ENCODE results near the gene DPP9.
"Not testable (repeated sequence)": the region's sequence is repeated elsewhere in the genome, so short reads cannot be mapped to it uniquely, and the experiment has no call there.

Gene DPP9

DNA sequence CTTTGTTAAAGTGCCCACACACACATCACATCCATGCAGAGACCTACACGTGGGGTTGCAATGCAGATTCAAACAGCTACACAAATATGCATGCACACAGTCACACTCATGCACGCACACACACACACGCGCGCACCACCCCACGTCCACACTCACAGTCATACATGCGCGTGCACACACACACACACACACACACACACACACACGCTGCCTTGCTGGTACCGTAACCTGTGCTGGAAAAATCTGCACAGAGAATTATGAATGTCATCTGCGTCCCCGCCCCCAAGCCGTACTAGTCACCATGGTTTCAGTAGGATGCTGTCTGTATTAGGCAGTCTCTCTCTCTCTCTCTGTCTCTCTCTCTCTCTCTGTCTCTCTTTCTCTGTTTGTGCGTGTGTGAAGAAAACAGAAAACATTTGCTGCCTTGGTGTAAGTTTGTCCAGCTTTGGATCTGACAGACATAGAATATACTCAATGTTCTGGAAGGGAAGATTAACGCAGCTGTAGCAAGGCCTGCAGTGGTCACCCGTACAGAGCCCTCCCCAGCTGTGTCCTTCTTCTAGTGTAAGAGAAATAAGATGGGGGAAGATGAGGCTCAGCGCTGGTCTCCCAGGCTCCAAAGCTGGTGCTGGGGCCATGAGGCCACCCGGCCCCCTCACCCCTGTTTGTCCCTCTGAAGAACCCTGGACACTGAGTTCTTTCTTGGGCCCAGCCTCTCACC lies 26.4 kb upstream of the DPP9 start:
- TF ChIP-seq, protein P1, sequence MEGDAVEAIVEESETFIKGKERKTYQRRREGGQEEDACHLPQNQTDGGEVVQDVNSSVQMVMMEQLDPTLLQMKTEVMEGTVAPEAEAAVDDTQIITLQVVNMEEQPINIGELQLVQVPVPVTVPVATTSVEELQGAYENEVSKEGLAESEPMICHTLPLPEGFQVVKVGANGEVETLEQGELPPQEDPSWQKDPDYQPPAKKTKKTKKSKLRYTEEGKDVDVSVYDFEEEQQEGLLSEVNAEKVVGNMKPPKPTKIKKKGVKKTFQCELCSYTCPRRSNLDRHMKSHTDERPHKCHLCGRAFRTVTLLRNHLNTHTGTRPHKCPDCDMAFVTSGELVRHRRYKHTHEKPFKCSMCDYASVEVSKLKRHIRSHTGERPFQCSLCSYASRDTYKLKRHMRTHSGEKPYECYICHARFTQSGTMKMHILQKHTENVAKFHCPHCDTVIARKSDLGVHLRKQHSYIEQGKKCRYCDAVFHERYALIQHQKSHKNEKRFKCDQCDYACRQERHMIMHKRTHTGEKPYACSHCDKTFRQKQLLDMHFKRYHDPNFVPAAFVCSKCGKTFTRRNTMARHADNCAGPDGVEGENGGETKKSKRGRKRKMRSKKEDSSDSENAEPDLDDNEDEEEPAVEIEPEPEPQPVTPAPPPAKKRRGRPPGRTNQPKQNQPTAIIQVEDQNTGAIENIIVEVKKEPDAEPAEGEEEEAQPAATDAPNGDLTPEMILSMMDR (IDR thresholded peaks at IDR 0.05; ENCODE audit: extremely low read depth, insufficient read depth, missing control alignments) = no peak
- in situ Hi-C loops (cut with MboI; ENCODE audit: low pct_unique_long_range_greater_than_20kb, low sequenced_read_pairs, unreplicated experiment) = no loop called here

DNA sequence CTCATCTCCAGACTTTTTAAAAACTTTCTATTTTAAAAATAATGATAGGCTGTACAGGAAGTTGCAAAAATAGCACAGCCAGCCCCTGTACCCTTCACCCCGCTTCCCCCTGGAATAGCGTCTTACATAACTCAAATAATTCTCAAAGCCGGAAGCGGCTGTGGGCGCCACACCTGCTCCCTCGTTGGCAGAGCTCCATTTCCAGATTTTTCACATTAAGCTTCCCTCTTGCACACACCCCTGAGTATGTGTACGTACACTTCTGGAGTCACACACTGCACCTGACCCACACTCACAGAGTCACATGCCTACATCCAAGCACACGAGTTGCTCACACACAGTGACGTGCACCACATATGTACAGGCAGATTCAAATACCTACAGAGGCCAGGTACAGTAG lies 24.9 kb upstream of the DPP9 start:
- TF ChIP-seq, protein P1 (IDR thresholded peaks at IDR 0.05; ENCODE audit: extremely low read depth, insufficient read depth, missing control alignments) = no peak
- DNase-seq (ENCODE audit: low spot score) = no peak
- in situ Hi-C loops (cut with MboI; ENCODE audit: low pct_unique_long_range_greater_than_20kb, low sequenced_read_pairs, unreplicated experiment) = no loop called here

More for the DNA sequence above, 26.4 kb upstream of the DPP9 start:
- no peak for DNase-seq (ENCODE audit: low spot score)

DNA sequence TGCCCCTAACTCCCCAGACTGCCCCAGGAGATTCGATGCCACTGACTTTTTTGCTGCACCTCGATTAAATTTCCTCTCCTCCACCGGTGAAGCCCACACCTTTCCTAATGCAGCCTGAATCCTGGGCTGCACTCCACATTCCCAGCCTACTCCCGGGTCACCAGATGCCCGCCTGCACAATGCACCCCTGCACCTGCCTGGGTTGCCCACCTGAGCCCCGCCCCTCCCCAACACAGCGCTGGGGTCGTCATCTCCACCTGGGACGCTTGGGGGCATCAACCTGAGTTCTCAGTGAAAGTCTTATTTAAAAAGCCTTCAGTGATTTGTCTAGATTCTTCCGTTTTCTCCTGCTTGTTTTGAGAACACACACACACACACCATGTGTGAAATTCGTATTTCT lies 24.5 kb upstream of the DPP9 start:
- DNase-seq (ENCODE audit: low spot score) = no peak
- TF ChIP-seq, protein P1 (IDR thresholded peaks at IDR 0.05; ENCODE audit: extremely low read depth, insufficient read depth, missing control alignments) = no peak
- in situ Hi-C loops (cut with MboI; ENCODE audit: low pct_unique_long_range_greater_than_20kb, low sequenced_read_pairs, unreplicated experiment) = no loop called here

DNA sequence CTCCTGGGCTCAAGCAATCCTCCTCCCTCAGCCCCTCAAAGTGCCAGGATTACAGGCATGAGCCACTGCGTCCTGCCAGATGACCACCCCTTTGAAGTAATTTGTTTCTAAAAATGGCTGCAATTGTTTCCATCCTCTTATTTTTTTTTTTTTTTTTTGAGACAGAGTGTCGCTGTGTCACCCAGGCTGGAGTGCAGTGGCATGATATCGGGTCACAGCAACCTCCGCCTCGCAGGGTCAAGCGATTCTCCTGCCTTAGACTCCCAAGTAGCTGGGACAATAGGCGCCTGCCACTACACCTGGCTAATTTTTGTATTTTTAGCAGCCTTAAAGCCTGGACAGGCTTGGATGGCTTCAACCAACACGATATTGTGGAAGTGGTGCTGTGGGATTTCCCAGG lies 22.3 kb upstream of the DPP9 start:
- in situ Hi-C loops (cut with MboI; ENCODE audit: low pct_unique_long_range_greater_than_20kb, low sequenced_read_pairs, unreplicated experiment) = no loop called here
- TF ChIP-seq, protein P1 (IDR thresholded peaks at IDR 0.05; ENCODE audit: extremely low read depth, insufficient read depth, missing control alignments) = no peak
- DNase-seq (ENCODE audit: low spot score) = no peak

DNA sequence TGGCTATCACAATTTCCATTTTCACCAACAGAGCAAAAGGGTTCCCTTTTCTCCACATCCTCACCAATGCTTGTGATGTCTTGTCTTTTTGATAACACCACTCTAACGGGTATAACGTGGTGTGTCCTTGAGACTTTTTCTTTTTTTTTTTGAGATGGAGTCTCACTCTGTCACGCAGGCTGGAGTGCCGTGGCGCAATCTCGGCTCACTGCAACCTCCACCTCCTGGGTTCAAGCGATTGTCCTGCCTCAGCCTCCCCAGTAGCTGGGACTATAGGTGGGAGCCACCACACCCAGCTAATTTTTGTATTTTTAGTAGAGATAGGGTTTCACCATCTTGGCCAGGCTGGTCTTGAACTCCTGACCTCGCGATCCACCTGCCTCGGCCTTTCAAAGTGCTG lies 21.5 kb upstream of the DPP9 start:
- DNase-seq (ENCODE audit: low spot score); in situ Hi-C loops (cut with MboI; ENCODE audit: low pct_unique_long_range_greater_than_20kb, low sequenced_read_pairs, unreplicated experiment): not testable (repeated sequence)

DNA sequence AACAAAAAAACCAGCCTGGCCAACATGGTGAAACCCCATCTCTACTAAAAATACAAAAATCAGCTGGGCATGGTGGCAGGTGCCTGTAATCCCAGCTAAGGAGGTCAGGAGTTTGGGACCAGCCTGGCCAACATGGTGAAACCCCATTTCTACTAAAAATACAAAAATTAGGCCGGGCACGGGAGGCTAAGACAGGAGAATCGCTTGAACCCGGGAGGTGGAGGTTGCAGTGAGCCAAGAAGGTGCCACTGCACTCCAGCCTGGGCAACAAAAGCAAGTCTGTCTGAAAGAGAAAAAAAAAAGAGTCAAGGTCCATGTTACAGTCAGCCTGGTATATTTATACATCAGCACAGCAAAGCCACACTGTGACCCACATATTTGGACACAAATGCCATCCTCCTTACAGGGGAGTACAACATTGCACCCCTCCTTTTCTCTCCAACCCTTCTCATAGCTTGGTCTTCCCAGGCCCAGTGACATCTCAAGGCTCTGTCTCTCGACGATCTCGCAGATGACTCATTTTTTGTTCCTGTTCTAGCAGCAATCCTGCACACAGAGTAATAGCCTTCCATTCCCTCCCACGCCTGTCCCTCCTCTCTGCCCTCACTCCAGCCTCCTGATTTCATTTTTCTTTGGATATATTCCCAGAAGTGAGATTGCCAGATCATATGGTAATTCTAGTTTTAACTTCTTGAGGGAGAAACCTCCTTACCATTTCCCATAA lies 21.0 kb upstream of the DPP9 start:
- in situ Hi-C loops (cut with MboI; ENCODE audit: low pct_unique_long_range_greater_than_20kb, low sequenced_read_pairs, unreplicated experiment) = no loop called here
- DNase-seq (ENCODE audit: low spot score) = no peak
- TF ChIP-seq, protein P1 (IDR thresholded peaks at IDR 0.05; ENCODE audit: extremely low read depth, insufficient read depth, missing control alignments) = no peak
